ENCODE data around the gene PEX5.

Gene PEX5

DNA sequence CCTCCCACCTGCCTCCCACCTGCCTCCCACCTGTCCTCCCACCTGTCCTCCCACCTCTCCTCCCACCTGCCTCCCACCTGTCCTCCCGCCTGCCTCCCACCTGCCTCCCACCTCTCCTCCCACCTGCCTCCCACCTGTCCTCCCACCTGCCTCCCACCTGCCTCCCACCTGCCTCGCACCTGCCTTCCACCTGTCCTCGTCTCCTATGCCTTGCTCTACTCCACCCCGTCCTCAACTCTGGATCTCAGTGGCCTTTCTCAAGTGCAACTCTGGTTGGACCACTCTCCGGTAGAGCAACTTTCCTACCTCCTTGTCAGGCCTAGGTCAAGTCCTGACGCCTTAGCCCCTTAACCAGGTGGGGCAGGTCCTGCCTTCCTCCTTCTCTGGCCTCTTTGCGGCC lies 29.3 kb upstream of the PEX5 start:
- DNase-seq (ENCODE audit: low spot score): peak; percentile 8
- in situ Hi-C loops (cut with MboI; ENCODE audit: low pct_unique_long_range_greater_than_20kb, low sequenced_read_pairs, unreplicated experiment): no loop called here
- TF ChIP-seq, protein P1, sequence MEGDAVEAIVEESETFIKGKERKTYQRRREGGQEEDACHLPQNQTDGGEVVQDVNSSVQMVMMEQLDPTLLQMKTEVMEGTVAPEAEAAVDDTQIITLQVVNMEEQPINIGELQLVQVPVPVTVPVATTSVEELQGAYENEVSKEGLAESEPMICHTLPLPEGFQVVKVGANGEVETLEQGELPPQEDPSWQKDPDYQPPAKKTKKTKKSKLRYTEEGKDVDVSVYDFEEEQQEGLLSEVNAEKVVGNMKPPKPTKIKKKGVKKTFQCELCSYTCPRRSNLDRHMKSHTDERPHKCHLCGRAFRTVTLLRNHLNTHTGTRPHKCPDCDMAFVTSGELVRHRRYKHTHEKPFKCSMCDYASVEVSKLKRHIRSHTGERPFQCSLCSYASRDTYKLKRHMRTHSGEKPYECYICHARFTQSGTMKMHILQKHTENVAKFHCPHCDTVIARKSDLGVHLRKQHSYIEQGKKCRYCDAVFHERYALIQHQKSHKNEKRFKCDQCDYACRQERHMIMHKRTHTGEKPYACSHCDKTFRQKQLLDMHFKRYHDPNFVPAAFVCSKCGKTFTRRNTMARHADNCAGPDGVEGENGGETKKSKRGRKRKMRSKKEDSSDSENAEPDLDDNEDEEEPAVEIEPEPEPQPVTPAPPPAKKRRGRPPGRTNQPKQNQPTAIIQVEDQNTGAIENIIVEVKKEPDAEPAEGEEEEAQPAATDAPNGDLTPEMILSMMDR (IDR thresholded peaks at IDR 0.05; ENCODE audit: extremely low read depth, insufficient read depth, missing control alignments): no peak

DNA sequence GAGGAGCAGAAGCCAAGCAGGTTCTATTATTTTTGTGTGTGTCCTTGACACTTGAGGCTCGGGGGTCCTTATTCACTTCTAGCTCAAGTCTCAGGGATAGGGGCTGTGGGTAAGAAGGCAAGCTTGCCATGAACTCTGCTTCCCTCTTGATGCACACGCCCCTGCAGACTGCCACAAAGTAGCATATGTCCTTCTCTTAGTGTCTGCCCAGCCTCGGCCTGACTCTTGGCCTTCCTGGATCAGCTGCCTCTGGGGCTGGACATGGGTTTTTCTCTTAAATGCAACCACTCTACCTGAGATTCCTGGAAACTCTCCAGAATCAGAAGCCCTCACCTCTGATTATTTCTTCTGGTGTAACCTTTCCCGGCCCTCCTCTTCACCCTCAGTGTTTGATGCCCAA lies 28.2 kb upstream of the PEX5 start:
- DNase-seq (ENCODE audit: low spot score): peak; percentile 8
- TF ChIP-seq, protein P1 (IDR thresholded peaks at IDR 0.05; ENCODE audit: extremely low read depth, insufficient read depth, missing control alignments): no peak
- in situ Hi-C loops (cut with MboI; ENCODE audit: low pct_unique_long_range_greater_than_20kb, low sequenced_read_pairs, unreplicated experiment): no loop called here

DNA sequence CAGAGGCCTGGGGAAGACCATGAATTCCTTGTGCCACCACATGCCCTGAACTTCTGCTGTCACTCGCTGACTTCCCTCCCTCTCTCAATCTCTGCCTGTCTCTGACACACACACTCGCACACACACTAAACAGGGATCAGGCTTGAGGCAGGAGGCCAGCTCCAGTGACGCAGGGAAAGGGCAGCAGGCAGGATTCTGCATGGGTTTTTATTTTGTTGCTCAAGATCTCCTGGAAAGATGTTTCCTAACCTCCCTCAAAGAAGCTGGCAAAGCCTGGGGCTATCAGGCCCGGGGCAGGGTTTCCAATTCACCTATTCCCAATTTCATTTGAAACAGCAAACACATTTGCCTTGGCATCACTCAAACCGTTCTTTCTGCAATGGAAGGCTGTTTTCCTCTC lies 27.7 kb upstream of the PEX5 start:
- TF ChIP-seq, protein P1 (IDR thresholded peaks at IDR 0.05; ENCODE audit: extremely low read depth, insufficient read depth, missing control alignments): no peak
- DNase-seq (ENCODE audit: low spot score): no peak
- in situ Hi-C loops (cut with MboI; ENCODE audit: low pct_unique_long_range_greater_than_20kb, low sequenced_read_pairs, unreplicated experiment): no loop called here

DNA sequence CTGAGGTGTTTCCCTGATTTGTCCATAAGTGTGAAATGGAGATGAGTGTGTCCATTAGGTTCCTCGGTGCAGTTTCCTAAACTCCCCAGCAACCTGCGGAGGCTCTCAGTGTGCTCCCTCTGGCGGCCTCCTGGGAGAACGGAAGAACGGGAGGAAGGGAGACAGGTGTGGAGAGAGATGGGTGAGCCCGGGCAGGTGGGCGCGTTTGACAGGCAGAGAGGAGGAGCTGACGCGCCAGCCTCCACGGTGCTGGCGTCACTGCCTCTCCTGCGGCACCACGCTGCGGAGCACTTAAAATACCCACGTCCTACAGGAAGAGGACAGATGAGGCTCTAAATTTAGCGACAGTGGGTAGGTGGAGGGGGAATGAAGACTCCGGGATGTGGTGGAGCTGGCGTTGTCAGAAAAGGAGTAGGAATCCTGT lies 26.8 kb upstream of the PEX5 start:
- in situ Hi-C loops (cut with MboI; ENCODE audit: low pct_unique_long_range_greater_than_20kb, low sequenced_read_pairs, unreplicated experiment): no loop called here
- peak; percentile 39 for DNase-seq (ENCODE audit: low spot score)
- TF ChIP-seq, protein P1 (IDR thresholded peaks at IDR 0.05; ENCODE audit: extremely low read depth, insufficient read depth, missing control alignments): peak; percentile 39

DNA sequence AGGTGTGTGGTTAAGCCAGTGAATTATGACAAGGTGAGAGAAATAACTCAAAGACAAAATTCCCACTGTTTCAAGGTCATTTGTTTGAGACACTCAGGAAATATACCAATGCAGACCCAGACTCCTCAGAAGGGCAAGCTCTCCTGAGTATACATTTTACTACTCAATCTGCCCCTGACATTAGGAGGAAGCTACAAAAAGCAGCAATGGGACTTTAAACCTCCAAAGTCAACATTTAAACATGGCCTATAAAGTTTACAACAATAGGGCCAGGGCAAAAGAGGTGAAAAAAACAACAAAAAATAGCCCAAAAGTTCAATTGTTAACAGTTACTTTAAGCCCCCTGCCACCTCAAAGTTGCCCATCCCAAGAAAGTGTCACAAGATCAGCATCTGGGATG lies 19.5 kb upstream of the PEX5 start:
- in situ Hi-C loops (cut with MboI; ENCODE audit: low pct_unique_long_range_greater_than_20kb, low sequenced_read_pairs, unreplicated experiment): no loop called here
- no peak for DNase-seq (ENCODE audit: low spot score)
- TF ChIP-seq, protein P1 (IDR thresholded peaks at IDR 0.05; ENCODE audit: extremely low read depth, insufficient read depth, missing control alignments): no peak

DNA sequence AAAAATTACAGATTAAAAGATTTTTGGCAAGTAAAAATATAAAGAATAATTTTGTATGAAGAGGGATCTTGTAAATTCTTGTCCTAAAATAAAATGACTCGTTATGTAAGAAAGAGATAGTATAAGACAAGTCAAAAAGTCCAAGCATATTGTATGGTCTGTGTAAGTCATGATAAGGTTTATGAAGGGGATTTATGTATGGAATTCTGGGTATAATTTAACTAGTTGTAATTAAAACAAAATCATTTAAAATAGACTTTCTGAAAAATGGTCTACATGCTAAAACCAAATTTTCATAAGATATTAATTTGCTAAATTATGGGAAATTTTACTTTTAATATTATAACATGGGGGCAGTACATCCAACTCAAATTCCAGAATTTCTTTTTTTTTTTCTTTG lies 17.6 kb upstream of the PEX5 start:
- no peak for DNase-seq (ENCODE audit: low spot score)
- in situ Hi-C loops (cut with MboI; ENCODE audit: low pct_unique_long_range_greater_than_20kb, low sequenced_read_pairs, unreplicated experiment): no loop called here
- TF ChIP-seq, protein P1 (IDR thresholded peaks at IDR 0.05; ENCODE audit: extremely low read depth, insufficient read depth, missing control alignments): no peak

DNA sequence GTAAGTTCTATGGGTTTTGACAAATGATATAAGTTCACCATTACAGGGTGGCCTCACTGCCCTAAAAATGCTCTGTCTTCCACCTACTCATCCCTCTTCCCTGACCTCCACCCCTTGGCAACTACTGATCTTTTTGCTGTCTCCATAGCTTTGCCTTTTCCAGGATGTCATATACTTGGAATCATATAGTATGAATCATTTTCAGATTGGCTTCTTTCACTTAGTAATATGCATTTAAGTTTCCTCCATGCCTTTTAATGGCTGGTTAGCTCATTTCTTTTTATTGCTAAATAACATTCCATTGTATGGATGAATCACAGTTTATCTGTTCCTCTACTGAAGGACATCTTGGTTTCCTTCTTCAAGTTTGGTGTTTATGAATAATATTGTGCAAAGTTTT lies 14.0 kb upstream of the PEX5 start:
- TF ChIP-seq, protein P1 (IDR thresholded peaks at IDR 0.05; ENCODE audit: extremely low read depth, insufficient read depth, missing control alignments): no peak
- DNase-seq (ENCODE audit: low spot score): no peak
- in situ Hi-C loops (cut with MboI; ENCODE audit: low pct_unique_long_range_greater_than_20kb, low sequenced_read_pairs, unreplicated experiment): no loop called here

Data from GM13977 (cell line).